ENCODE results near the gene QPCT.

GRCh38 chr2:37375741-37376288, 31.4 kb downstream of the QPCT start:
- no peak for TF ChIP-seq JUN (CRISPR knock-in tag; IDR thresholded peaks at IDR 0.05)
- no peak for TF ChIP-seq MAX (CRISPR knock-in tag; IDR thresholded peaks at IDR 0.05)
